GM12878 (cell line): Measurements from ENCODE around the gene PARP15. TPM values are rescaled to one million over a fixed set of nuclear protein-coding genes. Genes with fewer than 3 reads are reported as not detected.

Source experiments
- ATAC-seq: fragments of 200-7000 bp; cut with Tn5 transposase; 3 replicates; pipeline ENCODE4 v1.9.1; 2020; ENCODE audit warnings: mild to moderate bottlenecking, moderate library complexity
- BruUV-seq: library from RNA; stranded (reverse); fragments of 400-500 nt; replicated peaks from 2 replicates; lab custom pipeline; 2021; lab: Mats Ljungman, UMichigan
- CTCF ChIA-PET: fragments of 300-600 bp; sonication (Branson Sonifier 250); formaldehyde crosslinking; extraction: SDS; loops from one replicate; lab custom pipeline; 2021; ENCODE audit warnings: inconsistent platforms; lab: Yijun Ruan, JAX
- POLR2A ChIA-PET: fragments of 350-600 bp; formaldehyde crosslinking; extraction: SDS; loops from one replicate; lab custom pipeline; 2021; ENCODE audit warnings: inconsistent platforms; lab: Charles Lee
- RAD21 ChIA-PET: fragments of 300-600 bp; sonication (Branson Sonifier 250); formaldehyde crosslinking; loops from one replicate; lab custom pipeline; 2023; ENCODE audit warnings: antibody characterized with exemption; ENCODE audit not compliant: unreplicated experiment; lab: Charles Lee
- SMC1A ChIA-PET: fragments of 300-600 bp; sonication (Branson Sonifier 250); formaldehyde crosslinking; loops from one replicate; lab custom pipeline; 2023; ENCODE audit not compliant: unreplicated experiment, uncharacterized antibody; lab: Charles Lee
- DNase-seq: peaks from one replicate; pipeline ENCODE4 v3.0.0-alpha.2; 2011; ENCODE audit warnings: low read depth, low spot score
- FAIRE-seq: peaks from 3 replicates; lab custom pipeline; 2011; peaks lifted over from hg19 to GRCh38; lab: Jason Lieb, UNC
- H2AFZ ChIP-seq: 2 replicates; pipeline ENCODE4 v1.6.0; 2011; ENCODE audit warnings: low read depth, low read length, control low read depth; ENCODE audit not compliant: control insufficient read depth
- H3K27ac ChIP-seq: 2 replicates; pipeline ENCODE4 v1.5.1; 2011; ENCODE audit warnings: control low read depth; ENCODE audit not compliant: control insufficient read depth, insufficient read depth
- H3K27me3 ChIP-seq, 2 experiments: replicated peaks in 1 of 2; 2 replicates each; pipeline versions ENCODE4 v1.6.0 to v1.6.1; 2011; ENCODE audit warnings: low read length in 1 of 2; ENCODE audit not compliant: control insufficient read depth in 2 of 2, insufficient read depth in 2 of 2
- H3K36me3 ChIP-seq, 2 experiments: 2 replicates each; pipeline ENCODE4 v1.5.1; 2011; ENCODE audit warnings: low read length in 1 of 2; ENCODE audit not compliant: control insufficient read depth in 2 of 2, insufficient read depth in 2 of 2
- H3K4me1 ChIP-seq: 2 replicates; pipeline ENCODE4 v1.6.1; 2011; ENCODE audit warnings: mild to moderate bottlenecking, low read length, moderate library complexity, mixed read lengths; ENCODE audit not compliant: control insufficient read depth, insufficient read depth
- H3K4me2 ChIP-seq: 2 replicates; pipeline ENCODE4 v1.6.0; 2011; ENCODE audit warnings: control low read depth; ENCODE audit not compliant: control insufficient read depth, insufficient read depth
- H3K4me3 ChIP-seq: fragments of 200-600 bp; sonication (generic); 2 replicates; pipeline ENCODE4 v1.5.1; 2016
- H3K79me2 ChIP-seq: 2 replicates; pipeline ENCODE4 v1.6.0; 2011; ENCODE audit warnings: low read length; ENCODE audit not compliant: control insufficient read depth, insufficient read depth
- H3K9ac ChIP-seq: 2 replicates; pipeline ENCODE4 v1.8.0; 2011; ENCODE audit warnings: low read length, control low read depth, mixed read lengths; ENCODE audit not compliant: control insufficient read depth, insufficient read depth
- H3K9me3 ChIP-seq: replicated peaks from 3 replicates; pipeline ENCODE4 v1.5.1; 2011; ENCODE audit warnings: mild to moderate bottlenecking, low read length; ENCODE audit not compliant: control insufficient read depth, insufficient read depth
- H4K20me1 ChIP-seq: 2 replicates; pipeline ENCODE4 v1.6.0; 2011; ENCODE audit not compliant: control insufficient read depth, insufficient read depth
- CHD2 ChIP-seq: IDR thresholded peaks from 2 replicates; pipeline ENCODE4 v1.6.1; 2011; ENCODE audit warnings: low read depth, low read length, improper control_type of control experiment, borderline replicate concordance
- HDAC6 ChIP-seq: fragments of 200-600 bp; sonication (generic); IDR thresholded peaks from one replicate; pipeline ENCODE4 v1.8.0; 2017; ENCODE audit warnings: antibody characterized with exemption; ENCODE audit not compliant: unreplicated experiment
- HDGF ChIP-seq: fragments of 450-650 bp; IDR thresholded peaks from 2 replicates; pipeline ENCODE4 v1.6.1; 2016; ENCODE audit warnings: antibody characterized with exemption
- LARP7 ChIP-seq: fragments of 450-650 bp; IDR thresholded peaks from 2 replicates; pipeline ENCODE4 v1.6.1; 2017; ENCODE audit warnings: mild to moderate bottlenecking
- RAD51 ChIP-seq: fragments of 450-650 bp; IDR thresholded peaks from 2 replicates; pipeline ENCODE4 v1.6.1; 2016; ENCODE audit warnings: moderate library complexity, mild to moderate bottlenecking, inconsistent platforms
- ZBED1 ChIP-seq: IDR thresholded peaks from 2 replicates; pipeline ENCODE4 v1.6.1; 2016; ENCODE audit warnings: borderline replicate concordance
- ZNF687 ChIP-seq: fragments of 450-650 bp; IDR thresholded peaks from 2 replicates; pipeline ENCODE4 v1.6.1; 2017; ENCODE audit warnings: mild to moderate bottlenecking, moderate library complexity
- ZSCAN29 ChIP-seq: fragments of 450-650 bp; IDR thresholded peaks from 2 replicates; pipeline ENCODE4 v1.6.1; 2017; ENCODE audit warnings: mild to moderate bottlenecking, moderate library complexity
- WGBS: methylation state at CpG from one replicate; pipeline ENCODE4 v1.1.6; 2016; ENCODE audit warnings: low lambda C conversion rate; ENCODE audit not compliant: insufficient replicate concordance, insufficient coverage; ENCODE audit errors: missing lambda C conversion rate; 5-methylcytosine and 5-hydroxymethylcytosine counted together
- in situ Hi-C: fragments of 300-500 bp; cut with MboI; formaldehyde crosslinking; loops from 9 replicates; pipeline ENCODE4 v1.14.3; 2018; ENCODE audit warnings: mixed read lengths
- intact Hi-C: fragments of 100-400 bp; cut with micrococcal nuclease; formaldehyde crosslinking; loops from one replicate; pipeline ENCODE4 v1.14.2; 2022; ENCODE audit not compliant: unreplicated experiment
- polyA plus RNA-seq, 11 experiments: library from polyadenylated mRNA; depleted of rRNA in 4 of 11; unstranded in 6 of 11; stranded (reverse) in 5 of 11; fragments of >200 nt; fragmentation: Nextera tagmentation in 4 of 11; fragmentation: Illumina TruSeq in 1 of 11; extraction: Ambion mirVana in 4 of 11; extraction: Trizol in 1 of 11; gene quantifications; 1 replicate in 1 of 11; 2 replicates in 10 of 11; pipeline versions ENCODE4 v1.2.1 to v1.2.3, GENCODE V29; 2011 to 2016; ENCODE audit warnings: inconsistent platforms in 2 of 11, missing spikeins in 2 of 11, low read depth in 1 of 11
- total RNA-seq, 4 experiments: library from RNA; depleted of rRNA in 3 of 4; stranded (reverse); fragments of >200 nt in 3 of 4; fragmentation: Illumina TruSeq in 1 of 4; extraction: Trizol in 1 of 4; gene quantifications; 2 replicates each; pipeline versions ENCODE4 v1.2.1 to v1.2.3, GENCODE V29; 2013 to 2021
- TF ChIP-seq, protein P1 (sequence below): fragments of 450-650 bp; IDR thresholded peaks from 2 replicates; pipeline ENCODE4 v1.6.1; 2017; ENCODE audit warnings: low read depth, mild to moderate bottlenecking, moderate library complexity
- TF ChIP-seq, protein P2 (sequence below): IDR thresholded peaks from 2 replicates; pipeline ENCODE4 v1.6.1; 2012; ENCODE audit warnings: mild to moderate bottlenecking, low read depth, low read length
- TF ChIP-seq, protein P3 (sequence below): fragments of 450-650 bp; IDR thresholded peaks from 2 replicates; pipeline ENCODE4 v1.6.1; 2017; ENCODE audit warnings: borderline replicate concordance

Gene PARP15
- total and polyA plus RNA-seq, 10 of the 15 experiments (the other 5 are each of a cell fraction or from before 2014, with no cell fraction given): 9.0 to 234 (median 36.3) TPM

DNA sequence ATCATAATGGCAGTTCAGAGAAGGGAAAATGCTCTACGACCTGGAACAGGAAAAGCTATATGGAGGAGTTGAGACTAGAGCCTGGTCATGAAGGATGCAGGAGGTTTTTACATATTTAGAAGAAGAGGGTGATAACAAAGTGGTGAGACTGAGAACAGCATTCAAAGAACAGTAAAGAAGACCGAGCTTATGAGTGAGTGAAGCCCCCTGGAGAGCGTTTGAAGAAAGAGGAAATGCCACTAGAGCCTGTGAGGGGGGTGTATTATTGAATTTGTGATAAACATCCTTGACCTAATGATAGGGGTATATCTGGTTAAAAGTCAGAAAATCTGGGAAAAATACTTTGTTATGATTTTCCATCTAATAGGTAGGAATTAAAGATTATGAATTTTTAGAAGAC is 17.5 kb upstream of the PARP15 start (continued):
- TF ChIP-seq, protein P1, sequence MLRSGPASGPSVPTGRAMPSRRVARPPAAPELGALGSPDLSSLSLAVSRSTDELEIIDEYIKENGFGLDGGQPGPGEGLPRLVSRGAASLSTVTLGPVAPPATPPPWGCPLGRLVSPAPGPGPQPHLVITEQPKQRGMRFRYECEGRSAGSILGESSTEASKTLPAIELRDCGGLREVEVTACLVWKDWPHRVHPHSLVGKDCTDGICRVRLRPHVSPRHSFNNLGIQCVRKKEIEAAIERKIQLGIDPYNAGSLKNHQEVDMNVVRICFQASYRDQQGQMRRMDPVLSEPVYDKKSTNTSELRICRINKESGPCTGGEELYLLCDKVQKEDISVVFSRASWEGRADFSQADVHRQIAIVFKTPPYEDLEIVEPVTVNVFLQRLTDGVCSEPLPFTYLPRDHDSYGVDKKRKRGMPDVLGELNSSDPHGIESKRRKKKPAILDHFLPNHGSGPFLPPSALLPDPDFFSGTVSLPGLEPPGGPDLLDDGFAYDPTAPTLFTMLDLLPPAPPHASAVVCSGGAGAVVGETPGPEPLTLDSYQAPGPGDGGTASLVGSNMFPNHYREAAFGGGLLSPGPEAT: no peak
- TF ChIP-seq RAD51 (no peak), ZBED1 (no peak), LARP7 (no peak), HDAC6 (no peak)
- TF ChIP-seq, protein P2, sequence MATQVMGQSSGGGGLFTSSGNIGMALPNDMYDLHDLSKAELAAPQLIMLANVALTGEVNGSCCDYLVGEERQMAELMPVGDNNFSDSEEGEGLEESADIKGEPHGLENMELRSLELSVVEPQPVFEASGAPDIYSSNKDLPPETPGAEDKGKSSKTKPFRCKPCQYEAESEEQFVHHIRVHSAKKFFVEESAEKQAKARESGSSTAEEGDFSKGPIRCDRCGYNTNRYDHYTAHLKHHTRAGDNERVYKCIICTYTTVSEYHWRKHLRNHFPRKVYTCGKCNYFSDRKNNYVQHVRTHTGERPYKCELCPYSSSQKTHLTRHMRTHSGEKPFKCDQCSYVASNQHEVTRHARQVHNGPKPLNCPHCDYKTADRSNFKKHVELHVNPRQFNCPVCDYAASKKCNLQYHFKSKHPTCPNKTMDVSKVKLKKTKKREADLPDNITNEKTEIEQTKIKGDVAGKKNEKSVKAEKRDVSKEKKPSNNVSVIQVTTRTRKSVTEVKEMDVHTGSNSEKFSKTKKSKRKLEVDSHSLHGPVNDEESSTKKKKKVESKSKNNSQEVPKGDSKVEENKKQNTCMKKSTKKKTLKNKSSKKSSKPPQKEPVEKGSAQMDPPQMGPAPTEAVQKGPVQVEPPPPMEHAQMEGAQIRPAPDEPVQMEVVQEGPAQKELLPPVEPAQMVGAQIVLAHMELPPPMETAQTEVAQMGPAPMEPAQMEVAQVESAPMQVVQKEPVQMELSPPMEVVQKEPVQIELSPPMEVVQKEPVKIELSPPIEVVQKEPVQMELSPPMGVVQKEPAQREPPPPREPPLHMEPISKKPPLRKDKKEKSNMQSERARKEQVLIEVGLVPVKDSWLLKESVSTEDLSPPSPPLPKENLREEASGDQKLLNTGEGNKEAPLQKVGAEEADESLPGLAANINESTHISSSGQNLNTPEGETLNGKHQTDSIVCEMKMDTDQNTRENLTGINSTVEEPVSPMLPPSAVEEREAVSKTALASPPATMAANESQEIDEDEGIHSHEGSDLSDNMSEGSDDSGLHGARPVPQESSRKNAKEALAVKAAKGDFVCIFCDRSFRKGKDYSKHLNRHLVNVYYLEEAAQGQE: no peak

DNA sequence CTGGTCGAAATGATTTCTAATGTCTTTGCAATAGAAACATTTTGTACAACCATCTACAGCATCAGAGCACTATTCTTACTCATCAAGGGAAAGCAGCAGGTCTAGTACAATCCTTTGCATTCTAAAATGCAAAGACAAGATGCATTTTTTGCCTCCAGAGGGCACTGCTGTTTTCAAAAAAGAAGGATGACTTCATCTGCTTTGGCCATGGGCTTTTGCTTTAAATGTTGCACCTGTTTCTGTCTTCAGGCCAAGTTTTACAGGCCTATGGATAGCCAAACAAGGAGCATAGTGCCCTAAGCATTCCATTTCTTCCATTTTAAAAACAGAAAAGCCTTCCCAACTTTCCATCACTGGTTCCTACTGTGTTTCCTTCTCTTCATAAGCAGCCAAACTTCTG is 16.8 kb upstream of the PARP15 start:
- Histone ChIP-seq H3K79me2 (peaks cover 30% of the 10 kb centered on the region), H3K4me1 (peaks cover 4% of the 10 kb centered on the region; the same call in 1 of the 2 replicates), H3K9ac (no peak overlapping the region), H3K4me2 (no peak overlapping the region), H3K36me3 (peaks cover 2 to 8% of the 10 kb centered on the region in 2 experiments; a peak in 2 of 4 replicates), H4K20me1 (no peaks in the 10 kb centered on the region), H3K27ac (no peak overlapping the region), H2AFZ (no peak overlapping the region), H3K4me3 (no peak overlapping the region), H3K27me3 (no peaks in the 10 kb centered on the region), H3K9me3 (no peaks in the 10 kb centered on the region)
- ATAC-seq: peak; percentile 55
- ChIA-PET RAD21 (interaction anchor here (0.9 to 11.8 kb wide), 12 partner anchors 16 to 168 kb away, joined by 3 to 236 read pairs (median 6); partner anchors contain the start of genes PARP14 and PARP15), POLR2A (interaction anchor here (1.0 to 6.3 kb wide), 3 partner anchors 60 to 123 kb away, joined by 3 to 65 read pairs (median 7); partner anchors contain the start of gene PARP14), CTCF (interaction anchor here (0.8 to 6.3 kb wide), 18 partner anchors 18 to 1013 kb away, joined by 3 to 192 read pairs (median 6); partner anchors contain the start of gene PARP14), SMC1A (interaction anchor here (1.0 to 13.0 kb wide), 11 partner anchors 15 to 196 kb away, joined by 3 to 250 read pairs (median 6); partner anchors contain the start of genes PARP14 and PARP15)
- 83% methylated on average over 1 of the region's 1 CpG for WGBS
- in situ Hi-C loops: no loop called here
- peak; percentile 63 for DNase-seq
- intact Hi-C loops: loop anchor here (1.0 to 10.0 kb wide), 5 partner anchors 50 to 467 kb away; partner anchors contain the start of genes HSPBAP1, SEMA5B and SLC49A4
- no TSS peak for BruUV-seq
- peak; percentile 69 for FAIRE-seq
- no peak for TF ChIP-seq ZSCAN29
- peak; percentile 60; the same call in 1 of the 2 replicates for TF ChIP-seq ZNF687
- no peak for TF ChIP-seq RAD51
- no peak for TF ChIP-seq HDGF
- no peak for TF ChIP-seq CHD2
- TF ChIP-seq, protein P3, sequence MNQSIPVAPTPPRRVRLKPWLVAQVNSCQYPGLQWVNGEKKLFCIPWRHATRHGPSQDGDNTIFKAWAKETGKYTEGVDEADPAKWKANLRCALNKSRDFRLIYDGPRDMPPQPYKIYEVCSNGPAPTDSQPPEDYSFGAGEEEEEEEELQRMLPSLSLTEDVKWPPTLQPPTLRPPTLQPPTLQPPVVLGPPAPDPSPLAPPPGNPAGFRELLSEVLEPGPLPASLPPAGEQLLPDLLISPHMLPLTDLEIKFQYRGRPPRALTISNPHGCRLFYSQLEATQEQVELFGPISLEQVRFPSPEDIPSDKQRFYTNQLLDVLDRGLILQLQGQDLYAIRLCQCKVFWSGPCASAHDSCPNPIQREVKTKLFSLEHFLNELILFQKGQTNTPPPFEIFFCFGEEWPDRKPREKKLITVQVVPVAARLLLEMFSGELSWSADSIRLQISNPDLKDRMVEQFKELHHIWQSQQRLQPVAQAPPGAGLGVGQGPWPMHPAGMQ: no peak
